ENCODE results near the gene SIRT5. TPM values are rescaled to one million over a fixed set of nuclear protein-coding genes. Genes with fewer than 3 reads are reported as not detected.

The SIRT5 gene
- total RNA-seq, 1 donor from 2014 or later: 15.9 TPM

- ATAC-seq (no peak), DNase-seq (ENCODE audit: low spot score) (no peak)
- intact Hi-C loops (cut with DNase I): no loop called here
Measured at GRCh38 chr6:13577926-13578325, 3.5 kb downstream of the SIRT5 start.

- ATAC-seq (no peak), DNase-seq (ENCODE audit: low spot score) (no peak)
- intact Hi-C loops (cut with DNase I): no loop called here
Measured at GRCh38 chr6:13579911-13580310, 5.5 kb downstream of the SIRT5 start.

GRCh38 chr6:13581700-13582229 lies 7.4 kb downstream of the SIRT5 start:
- DNase-seq (ENCODE audit: low spot score) (no peak), ATAC-seq (no peak)
- intact Hi-C loops (cut with DNase I): no loop called here

- ATAC-seq (no peak), DNase-seq (ENCODE audit: low spot score) (no peak)
- intact Hi-C loops (cut with DNase I): no loop called here
Measured at GRCh38 chr6:13586603-13587542, 12.5 kb downstream of the SIRT5 start.

DNA sequence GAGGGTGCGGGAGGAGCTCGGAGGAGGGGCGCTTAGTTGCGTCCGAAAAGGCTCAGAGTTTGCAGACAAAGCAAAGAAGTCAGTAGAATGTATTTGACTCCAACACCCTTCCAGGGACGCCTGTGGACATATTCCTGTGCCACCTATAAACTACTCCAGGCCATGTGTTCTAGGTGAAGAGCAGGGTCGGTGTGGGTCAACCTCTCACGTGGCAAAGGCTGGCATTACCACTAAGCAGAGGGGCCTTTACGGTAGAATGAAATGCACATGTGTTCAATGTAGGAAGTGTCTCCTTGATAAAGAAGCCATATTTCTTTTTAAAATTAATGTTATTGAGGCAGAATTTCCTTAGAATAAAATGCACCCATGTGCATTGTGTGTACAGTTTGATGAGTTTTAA lies 15.4 kb downstream of the SIRT5 start:
- no peak for DNase-seq (ENCODE audit: low spot score)
- no peak for ATAC-seq
- intact Hi-C loops (cut with DNase I): no loop called here

DNA sequence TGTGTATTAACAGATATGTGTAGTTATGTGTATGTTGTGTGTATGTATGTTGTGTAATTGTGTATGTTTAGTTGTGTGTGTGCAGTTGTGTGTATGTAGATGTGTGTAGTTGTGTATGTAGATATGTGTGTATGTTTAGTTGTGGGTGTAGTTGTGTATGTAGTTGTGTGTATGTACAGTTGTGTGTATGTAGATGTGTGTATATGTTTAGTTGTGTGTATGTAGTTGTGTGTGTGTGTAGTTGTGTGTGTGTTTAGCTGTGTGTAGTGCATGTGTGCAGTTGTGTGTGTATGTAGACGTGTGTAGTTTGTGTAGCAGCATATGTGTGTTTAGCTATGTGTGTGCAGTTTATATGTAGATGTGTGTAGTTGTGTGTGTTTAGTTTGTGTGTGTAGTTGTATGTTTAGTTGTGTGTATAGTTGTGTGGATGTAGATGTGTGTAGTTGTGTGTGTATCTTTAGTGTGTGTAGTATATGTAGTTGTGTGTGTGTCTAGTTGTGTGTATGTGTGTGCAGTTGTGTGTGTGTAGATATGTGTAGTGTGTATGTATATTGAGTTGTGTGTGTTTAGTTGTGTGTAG lies 16.3 kb downstream of the SIRT5 start:
- intact Hi-C loops (cut with DNase I): no loop called here
- ATAC-seq (no peak), DNase-seq (ENCODE audit: low spot score) (no peak)

GRCh38 chr6:13591205-13591921 lies 17.0 kb downstream of the SIRT5 start:
- intact Hi-C loops (cut with DNase I): no loop called here
- ATAC-seq (no peak), DNase-seq (ENCODE audit: low spot score) (no peak)

DNA sequence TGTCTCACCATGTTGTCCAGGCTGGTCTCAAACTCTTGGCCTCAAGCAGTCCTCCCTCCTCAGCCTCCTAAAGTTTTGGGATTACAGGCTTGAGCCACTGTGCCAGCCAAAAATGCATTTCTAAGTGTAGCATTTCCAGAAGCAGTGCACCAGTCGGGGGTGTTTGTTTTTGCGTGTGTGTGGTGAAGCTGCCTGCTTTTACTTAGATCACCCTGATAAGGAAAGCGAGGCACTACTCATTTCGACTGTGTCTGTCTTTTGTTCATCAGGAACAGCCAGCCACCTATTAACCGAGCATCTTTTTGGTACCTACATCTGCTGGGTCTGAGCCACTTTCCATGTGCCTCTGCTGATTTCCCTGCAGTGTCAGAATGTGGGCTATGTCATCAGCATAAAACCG lies 18.7 kb downstream of the SIRT5 start:
- ATAC-seq: no peak
- intact Hi-C loops (cut with DNase I): no loop called here
- no peak for DNase-seq (ENCODE audit: low spot score)

DNA sequence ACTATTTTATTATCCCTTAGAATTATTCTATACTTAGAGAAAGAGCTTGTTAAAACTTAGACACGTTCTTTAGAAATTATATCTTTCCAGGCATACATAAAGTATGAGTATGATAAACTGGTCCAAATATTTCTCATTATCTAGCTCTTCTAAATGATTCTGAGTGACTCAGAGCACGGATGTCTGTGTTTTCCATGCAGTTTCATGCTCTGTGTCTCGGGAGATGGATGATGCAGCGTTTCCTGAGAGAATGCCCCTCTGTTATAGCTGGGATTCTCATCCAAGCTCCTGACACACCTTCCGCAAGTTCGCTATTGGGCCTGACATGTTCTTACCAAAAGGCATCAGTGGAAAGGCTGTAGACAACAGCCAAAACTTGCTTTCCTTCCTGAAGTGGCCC lies 19.3 kb downstream of the SIRT5 start:
- intact Hi-C loops (cut with DNase I): no loop called here
- no peak for ATAC-seq
- DNase-seq (ENCODE audit: low spot score): no peak

DNA sequence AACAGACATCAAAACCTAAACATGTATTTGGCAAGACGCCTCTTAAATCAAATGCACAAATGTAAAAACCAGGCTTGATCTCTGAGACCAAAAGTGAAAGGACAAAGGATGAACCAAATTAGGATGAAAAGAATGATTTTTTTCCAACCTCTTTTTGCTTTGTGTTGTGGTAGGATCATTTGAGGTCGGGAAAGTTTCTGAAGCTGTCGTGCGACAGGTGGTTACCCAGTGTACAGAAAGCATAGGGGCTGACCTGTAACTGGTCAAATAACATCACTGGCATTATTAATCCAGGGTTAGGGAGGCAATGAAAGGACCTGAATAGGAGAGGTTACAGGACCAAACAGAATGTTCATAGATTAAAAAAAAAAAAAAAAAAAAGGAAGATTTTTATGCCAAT lies 22.7 kb downstream of the SIRT5 start:
- no peak for ATAC-seq
- DNase-seq (ENCODE audit: low spot score): no peak
- intact Hi-C loops (cut with DNase I): no loop called here

- no peak for ATAC-seq
- intact Hi-C loops (cut with DNase I): no loop called here
- DNase-seq (ENCODE audit: low spot score): no peak
Measured at GRCh38 chr6:13600036-13600435, 25.6 kb downstream of the SIRT5 start.

GRCh38 chr6:13604135-13604534 lies 29.7 kb downstream of the SIRT5 start:
- ATAC-seq (no peak), DNase-seq (ENCODE audit: low spot score) (no peak)
- intact Hi-C loops (cut with DNase I): no loop called here

- DNase-seq (ENCODE audit: low spot score): no peak
- intact Hi-C loops (cut with DNase I): no loop called here
- no peak for ATAC-seq
Measured at GRCh38 chr6:13604546-13605416, 30.4 kb downstream of the SIRT5 start.

DNA sequence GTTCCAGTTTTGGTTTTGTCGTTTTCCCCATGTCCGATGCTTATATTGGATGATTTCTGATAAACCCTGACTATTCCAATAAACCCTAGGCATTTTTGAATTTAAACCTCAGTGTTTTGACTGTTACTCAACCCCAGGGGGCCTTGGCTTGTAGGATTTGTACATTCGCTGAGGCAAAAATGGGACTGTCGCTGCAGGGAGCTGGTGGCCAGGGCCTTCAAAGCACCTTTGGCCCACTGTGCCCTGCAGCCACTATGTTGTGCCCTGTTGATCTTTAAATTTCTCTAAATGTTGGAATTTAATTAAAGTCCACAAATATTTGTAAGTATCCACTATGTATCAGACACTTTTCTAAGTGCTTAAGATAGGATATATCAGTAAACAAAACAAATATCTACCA lies 31.2 kb downstream of the SIRT5 start:
- intact Hi-C loops (cut with DNase I): no loop called here
- no peak for DNase-seq (ENCODE audit: low spot score)
- no peak for ATAC-seq

DNA sequence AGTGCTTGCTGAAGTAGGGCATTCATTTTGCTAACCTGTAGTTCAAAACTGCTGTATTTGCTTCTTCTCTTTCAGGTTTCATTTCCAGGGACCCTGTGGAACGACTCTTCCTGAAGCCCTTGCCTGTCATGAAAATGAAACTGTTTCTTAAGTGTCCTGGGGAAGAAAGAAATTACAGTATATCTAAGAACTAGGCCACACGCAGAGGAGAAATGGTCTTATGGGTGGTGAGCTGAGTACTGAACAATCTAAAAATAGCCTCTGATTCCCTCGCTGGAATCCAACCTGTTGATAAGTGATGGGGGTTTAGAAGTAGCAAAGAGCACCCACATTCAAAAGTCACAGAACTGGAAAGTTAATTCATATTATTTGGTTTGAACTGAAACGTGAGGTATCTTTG lies 37.3 kb downstream of the SIRT5 start:
- no peak for ATAC-seq
- DNase-seq (ENCODE audit: low spot score): no peak
- intact Hi-C loops (cut with DNase I): no loop called here

DNA sequence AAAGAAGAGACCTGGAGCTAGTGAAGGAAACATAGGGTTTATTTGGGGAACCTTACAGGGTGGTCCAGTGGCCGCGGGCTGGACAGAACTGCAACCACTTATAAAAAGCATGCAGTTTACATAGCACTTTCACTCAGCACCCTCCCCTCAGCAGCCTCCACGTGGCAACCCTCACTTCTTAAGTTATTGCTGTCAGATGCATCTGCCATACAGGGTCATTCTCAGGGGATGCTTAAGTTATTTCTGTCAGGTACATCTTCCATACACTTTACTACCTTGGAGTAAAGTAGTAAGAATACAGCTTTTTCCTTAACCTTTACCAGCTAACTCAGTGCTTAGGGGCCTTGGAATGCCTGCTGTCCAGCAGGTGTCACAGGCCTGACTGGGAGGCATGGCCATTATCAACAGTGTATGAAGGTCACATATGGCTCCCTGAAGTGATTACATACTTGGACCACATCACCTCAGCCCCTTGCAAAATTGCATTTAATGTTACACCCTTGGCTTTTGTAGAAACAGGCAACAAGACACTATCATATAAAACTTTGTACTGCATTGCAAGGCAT lies 38.7 kb downstream of the SIRT5 start:
- DNase-seq (ENCODE audit: low spot score) (no peak), ATAC-seq (no peak)
- intact Hi-C loops (cut with DNase I): no loop called here

GRCh38 chr6:13614126-13614925 lies 39.9 kb downstream of the SIRT5 start:
- ATAC-seq (peak; percentile 52), DNase-seq (ENCODE audit: low spot score) (no peak)
- intact Hi-C loops (cut with DNase I): no loop called here

All from sciatic nerve (tissue), 2 donors.